ENCODE data around the gene NAV3. TPM values are rescaled to one million over a fixed set of nuclear protein-coding genes. Genes with fewer than 3 reads are reported as not detected.

The NAV3 gene
- total and polyA plus RNA-seq, 12 donors = 5.0 to 53.4 (median 25.9) TPM

GRCh38 chr12:78164154-78164553, 333.5 kb downstream of the NAV3 start:
- H3K27ac ChIP-seq = no peak overlapping the region
- TF ChIP-seq POLR2A (IDR thresholded peaks at IDR 0.05) (no peak), CTCF (IDR thresholded peaks at IDR 0.05) (no peak)
- no peaks in the 10 kb centered on the region for H3K36me3 ChIP-seq (replicated peaks in 1 of 2)
- no peaks in the 10 kb centered on the region for H3K27me3 ChIP-seq
- intact Hi-C loops (cut with DNase I) = no loop called here
- no peak overlapping the region for H3K4me3 ChIP-seq
- 88 to 94% (median 92%) methylated on average over 1 of the region's 1 CpG for WGBS, 4 donors
- no peaks in the 10 kb centered on the region for H3K4me1 ChIP-seq (replicated peaks in 1 of 2)
- H3K9me3 ChIP-seq (replicated peaks in 1 of 3) = no peaks in the 10 kb centered on the region
- no peak for DNase-seq

GRCh38 chr12:78167510-78167909, 336.8 kb downstream of the NAV3 start:
- WGBS, 4 donors = 38 to 40% (median 39%) methylated on average over 3 of the region's 3 CpGs
- Histone ChIP-seq H3K27me3 (no peaks in the 10 kb centered on the region), H3K27ac (no peak overlapping the region), H3K36me3 (replicated peaks in 1 of 2) (no peaks in the 10 kb centered on the region), H3K4me3 (no peak overlapping the region), H3K9me3 (replicated peaks in 1 of 3) (no peaks in the 10 kb centered on the region), H3K4me1 (replicated peaks in 1 of 2) (no peaks in the 10 kb centered on the region)
- intact Hi-C loops (cut with DNase I) = no loop called here
- DNase-seq = no peak
- no peak for TF ChIP-seq POLR2A (IDR thresholded peaks at IDR 0.05)
- no peak for TF ChIP-seq CTCF (IDR thresholded peaks at IDR 0.05)

- Histone ChIP-seq H3K27ac (no peak overlapping the region), H3K9me3 (replicated peaks in 1 of 3) (no peaks in the 10 kb centered on the region), H3K36me3 (replicated peaks in 1 of 2) (no peaks in the 10 kb centered on the region), H3K4me3 (no peak overlapping the region), H3K4me1 (replicated peaks in 1 of 2) (no peaks in the 10 kb centered on the region), H3K27me3 (no peaks in the 10 kb centered on the region)
- no peak for TF ChIP-seq CTCF (IDR thresholded peaks at IDR 0.05)
- intact Hi-C loops (cut with DNase I) = no loop called here
- DNase-seq = no peak
- 80 to 85% (median 85%) methylated on average over 1 of the region's 1 CpG for WGBS, 4 donors
Measured at GRCh38 chr12:78171061-78171460, 340.4 kb downstream of the NAV3 start.

GRCh38 chr12:78176643-78177042, 345.9 kb downstream of the NAV3 start:
- Histone ChIP-seq H3K27me3 (no peaks in the 10 kb centered on the region), H3K4me1 (replicated peaks in 1 of 2) (no peaks in the 10 kb centered on the region), H3K36me3 (replicated peaks in 1 of 2) (peaks cover 0 to 10% of the 10 kb centered on the region in 2 donors), H3K27ac (no peak overlapping the region), H3K9me3 (replicated peaks in 1 of 3) (no peaks in the 10 kb centered on the region), H3K4me3 (no peak overlapping the region)
- no peak for TF ChIP-seq POLR2A (IDR thresholded peaks at IDR 0.05)
- no peak for TF ChIP-seq CTCF (IDR thresholded peaks at IDR 0.05)
- no peak for DNase-seq
- WGBS, 4 donors = 63 to 78% (median 72%) methylated on average over 4 of the region's 4 CpGs
- intact Hi-C loops (cut with DNase I) = no loop called here
